HG03280 (cell line): Measurements from ENCODE around the gene CTPS2.
"Not testable (repeated sequence)": the region's sequence is repeated elsewhere in the genome, so short reads cannot be mapped to it uniquely, and the experiment has no call there.

Experiments
- ATAC-seq: cut with Tn5 transposase; IDR thresholded peaks from one replicate; pipeline ENCODE4 v1.9.1; 2021; ENCODE audit warnings: mild to moderate bottlenecking, moderate library complexity; ENCODE audit not compliant: unreplicated experiment

The CTPS2 gene

DNA sequence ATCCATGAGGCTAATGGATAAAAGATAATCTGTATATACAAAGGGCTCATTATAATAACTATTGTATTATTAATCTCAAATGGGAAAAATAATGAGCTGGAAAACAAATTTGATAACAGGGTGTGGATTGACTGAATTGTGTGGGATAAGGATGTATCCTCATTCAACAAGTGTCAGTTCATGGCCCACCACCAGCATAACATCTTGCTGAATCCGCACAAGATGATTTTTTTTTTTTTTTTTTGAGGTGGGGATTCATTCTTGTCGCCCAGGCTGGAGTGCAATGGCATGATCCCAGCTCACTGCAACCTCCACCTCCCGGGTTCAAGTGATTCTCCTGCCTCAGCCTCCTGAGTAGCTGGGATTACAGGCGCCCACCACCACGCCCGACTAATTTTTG, 3.2 kb upstream of the CTPS2 start:
- not testable (repeated sequence) for ATAC-seq

DNA sequence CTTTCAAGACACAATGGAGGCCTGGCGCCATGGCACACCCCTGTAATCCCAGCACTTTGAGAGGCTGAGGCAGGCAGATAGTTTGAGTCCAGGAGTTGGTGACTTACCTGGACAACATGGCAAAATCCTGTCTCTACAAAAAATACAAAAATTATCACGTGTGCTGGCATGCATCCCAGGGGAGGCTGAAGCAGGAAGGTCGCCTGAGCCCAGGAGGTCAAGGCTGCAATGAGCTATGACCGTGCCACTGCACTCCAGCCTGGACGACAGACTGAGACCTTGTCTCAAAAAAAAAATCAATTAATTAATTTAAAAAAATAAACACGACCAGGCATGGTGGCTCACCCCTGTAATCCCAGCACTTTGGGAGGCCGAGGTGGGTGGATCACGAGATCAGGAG, 2.0 kb upstream of the CTPS2 start:
- ATAC-seq: no peak

DNA sequence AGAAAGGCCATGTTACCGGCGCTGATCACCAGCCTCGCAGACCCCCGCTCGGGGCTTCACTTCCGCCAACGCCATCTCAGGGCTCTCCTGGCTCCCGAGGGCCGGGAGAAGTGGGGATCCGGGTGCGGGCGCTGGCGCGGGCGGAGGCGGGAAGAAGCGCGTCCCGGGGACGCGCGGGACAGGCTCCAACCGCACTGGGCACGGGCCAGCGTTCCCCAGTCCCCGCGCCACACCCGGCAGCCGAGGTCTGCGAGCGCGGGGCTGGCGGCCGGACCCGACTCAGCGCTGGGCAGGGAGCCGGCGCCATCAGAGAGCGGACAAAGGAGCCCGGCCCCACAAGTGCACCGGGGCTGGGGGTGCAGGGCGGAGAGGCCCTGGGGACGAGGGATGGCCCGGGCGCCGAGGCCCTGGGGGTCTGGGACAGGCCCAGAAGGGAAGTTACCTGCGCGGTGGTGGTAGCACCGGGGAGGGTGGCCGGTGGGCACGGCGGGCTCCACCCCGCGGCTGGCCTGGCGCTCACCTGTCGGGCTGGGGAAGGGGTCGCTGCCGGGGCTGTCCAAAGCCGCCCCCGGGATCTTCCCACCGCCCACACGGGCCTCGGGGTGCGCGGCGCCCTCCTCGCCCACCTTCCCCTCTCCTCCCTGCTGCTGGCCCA, 449 bp downstream of the CTPS2 start:
- ATAC-seq: peak; percentile 33

DNA sequence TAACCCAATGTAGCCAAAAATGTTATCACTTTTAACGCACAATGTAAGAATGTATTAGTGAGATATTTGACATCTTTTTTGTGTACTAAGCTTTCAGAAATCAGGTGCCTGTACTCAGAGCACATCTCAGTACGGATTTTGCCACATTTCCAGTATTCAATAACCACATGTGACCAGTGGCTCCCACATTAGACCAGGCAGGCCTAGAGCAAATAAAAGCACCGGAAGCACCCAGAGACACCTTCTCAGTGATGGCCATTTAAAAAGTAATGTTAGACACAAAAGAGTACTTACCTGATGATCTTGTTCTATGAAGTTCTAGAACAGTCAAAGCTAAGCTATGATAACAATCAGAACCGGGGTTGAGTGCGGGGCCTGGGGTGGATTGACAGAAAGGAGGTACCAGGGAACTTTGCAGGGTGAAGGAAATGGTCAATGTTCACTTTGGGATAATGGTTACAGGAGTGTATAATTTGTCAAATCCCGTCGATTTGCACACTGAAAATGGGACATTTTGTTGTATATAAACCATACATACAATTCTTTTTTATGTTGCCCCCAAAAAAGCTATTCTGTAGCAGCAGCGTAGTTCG, 1.2 kb downstream of the CTPS2 start:
- ATAC-seq: no peak

DNA sequence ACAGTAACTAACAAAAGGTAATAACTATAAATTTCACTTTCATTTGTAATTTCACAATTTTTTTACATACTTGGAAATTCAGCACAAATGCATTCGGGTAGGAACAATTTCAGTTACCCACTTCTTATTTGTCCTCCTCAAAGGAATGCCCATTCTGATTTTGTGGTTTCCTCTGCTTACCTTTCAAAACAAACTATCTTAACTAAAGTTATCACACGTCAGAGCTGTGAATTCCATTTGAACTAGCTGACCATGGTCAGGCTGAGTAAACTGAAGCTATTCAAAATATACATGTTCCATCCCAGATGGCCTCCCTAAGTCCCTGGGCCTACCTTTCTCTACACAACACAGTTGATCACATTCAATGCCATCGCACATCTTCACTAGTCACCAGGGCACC, 4.5 kb downstream of the CTPS2 start:
- ATAC-seq: no peak

DNA sequence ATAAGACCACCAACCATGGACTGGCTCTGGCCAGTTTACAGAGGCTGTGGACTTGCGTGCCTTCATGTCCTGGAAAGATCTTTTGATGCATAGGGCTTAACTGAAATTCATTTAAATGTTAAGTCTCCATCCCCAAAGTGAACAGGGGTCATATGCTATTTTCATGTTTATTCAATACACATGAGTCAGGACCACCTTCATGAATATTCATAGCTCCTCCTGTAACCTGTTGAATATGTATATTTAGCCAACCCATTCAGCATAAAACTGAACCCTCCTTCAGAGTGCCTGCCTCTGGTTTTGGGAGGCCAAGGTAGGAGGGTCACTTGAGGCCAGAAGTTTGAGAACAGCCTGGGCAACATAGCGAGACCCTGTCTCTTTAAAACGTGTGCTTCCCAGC, 7.1 kb downstream of the CTPS2 start:
- no peak for ATAC-seq

DNA sequence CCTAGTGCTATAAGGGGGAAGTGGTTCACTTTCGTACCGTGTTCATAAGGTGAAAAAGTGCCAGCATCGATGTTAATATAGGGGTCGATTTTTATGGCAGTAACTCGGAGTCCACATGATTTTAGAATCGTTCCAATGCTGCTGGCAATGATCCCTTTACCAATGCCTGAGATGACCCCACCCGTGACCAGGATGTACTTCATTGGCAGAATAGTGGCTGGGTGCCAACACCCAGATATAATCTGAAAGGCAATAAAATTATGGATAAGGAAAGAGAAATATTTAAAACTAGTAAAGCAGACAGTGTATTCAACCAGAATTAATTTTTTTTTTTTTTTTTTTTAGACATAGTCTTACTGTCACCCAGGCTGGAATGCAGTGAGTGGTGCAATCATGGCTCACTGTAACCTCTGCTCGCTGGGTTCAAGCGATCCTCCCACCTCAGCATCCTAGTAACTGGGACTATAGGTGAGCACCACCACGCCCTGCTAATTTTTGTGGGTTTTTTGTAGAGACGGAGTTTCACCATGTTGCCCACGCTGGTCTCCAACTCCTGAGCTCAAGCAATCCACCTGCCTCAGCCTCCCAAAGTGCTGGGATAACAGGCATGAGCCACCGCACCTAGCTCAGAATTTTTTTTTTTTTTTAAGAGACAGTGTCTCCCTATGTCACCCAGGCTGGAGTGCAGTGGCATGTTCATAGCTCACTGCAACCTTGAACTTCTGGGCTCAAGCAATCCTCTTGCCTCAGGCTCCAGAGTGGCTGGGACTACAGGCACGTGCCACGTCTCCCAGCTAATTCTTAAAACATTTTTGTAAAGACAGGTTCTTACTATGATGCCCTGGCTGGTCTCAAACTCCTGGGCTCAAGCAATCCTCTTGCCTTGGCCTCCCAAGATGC, 9.5 kb downstream of the CTPS2 start:
- ATAC-seq: no peak

DNA sequence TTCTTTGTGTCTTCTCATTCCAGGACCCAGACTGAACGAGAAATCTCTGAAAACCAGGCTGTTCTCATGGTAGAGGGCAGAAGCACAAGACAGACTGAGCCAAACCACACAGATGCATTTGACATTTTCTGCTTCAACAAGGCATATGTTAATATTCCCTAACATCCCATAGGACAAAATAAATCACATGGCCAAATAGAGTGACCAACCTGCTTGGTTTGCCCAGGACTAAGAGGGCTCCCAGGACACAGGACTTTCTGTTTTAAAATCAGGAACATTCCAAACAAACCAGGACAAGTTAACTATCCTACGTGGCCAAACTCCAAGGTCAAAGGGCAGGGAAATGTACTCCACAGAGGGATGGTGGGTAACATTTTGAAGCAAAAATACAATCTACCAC, 11.7 kb downstream of the CTPS2 start:
- ATAC-seq: no peak

DNA sequence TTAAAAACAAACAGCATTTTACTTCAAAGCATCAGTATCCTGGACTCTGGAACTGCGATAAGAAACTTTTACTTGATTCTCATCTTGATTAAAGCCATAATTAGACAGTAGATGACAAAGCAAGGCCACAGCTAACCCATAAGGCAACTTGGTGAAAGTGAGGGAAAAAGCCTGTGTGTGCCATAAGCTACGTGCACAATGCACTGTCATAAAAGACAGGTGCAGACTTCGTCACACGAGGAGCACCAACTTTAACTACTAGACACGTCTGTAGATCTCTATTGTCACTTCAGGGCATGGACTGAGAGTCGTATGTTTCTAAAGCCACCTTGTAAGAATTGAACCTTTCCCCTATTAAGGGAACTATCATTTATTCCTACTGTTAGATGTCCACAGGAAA, 13.1 kb downstream of the CTPS2 start:
- ATAC-seq: no peak

DNA sequence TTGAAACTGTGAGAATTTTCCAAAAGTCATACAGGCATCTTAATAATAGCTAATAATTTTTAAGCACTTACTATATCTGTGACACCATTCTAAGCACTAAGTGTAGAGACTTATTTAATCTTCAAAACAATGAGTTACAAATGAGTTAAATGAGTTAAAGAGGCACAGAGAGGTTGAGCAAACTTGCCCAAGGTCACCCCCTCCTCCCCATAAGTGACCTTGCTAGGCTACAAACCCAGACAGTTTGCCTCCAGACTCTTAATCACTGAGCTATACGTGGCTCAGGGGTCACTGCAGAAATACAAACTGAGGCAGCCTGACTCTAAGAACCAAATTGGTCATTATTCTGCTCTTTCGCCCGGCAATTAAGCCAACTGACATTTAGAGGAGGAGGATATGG, 15.5 kb downstream of the CTPS2 start:
- ATAC-seq: no peak

DNA sequence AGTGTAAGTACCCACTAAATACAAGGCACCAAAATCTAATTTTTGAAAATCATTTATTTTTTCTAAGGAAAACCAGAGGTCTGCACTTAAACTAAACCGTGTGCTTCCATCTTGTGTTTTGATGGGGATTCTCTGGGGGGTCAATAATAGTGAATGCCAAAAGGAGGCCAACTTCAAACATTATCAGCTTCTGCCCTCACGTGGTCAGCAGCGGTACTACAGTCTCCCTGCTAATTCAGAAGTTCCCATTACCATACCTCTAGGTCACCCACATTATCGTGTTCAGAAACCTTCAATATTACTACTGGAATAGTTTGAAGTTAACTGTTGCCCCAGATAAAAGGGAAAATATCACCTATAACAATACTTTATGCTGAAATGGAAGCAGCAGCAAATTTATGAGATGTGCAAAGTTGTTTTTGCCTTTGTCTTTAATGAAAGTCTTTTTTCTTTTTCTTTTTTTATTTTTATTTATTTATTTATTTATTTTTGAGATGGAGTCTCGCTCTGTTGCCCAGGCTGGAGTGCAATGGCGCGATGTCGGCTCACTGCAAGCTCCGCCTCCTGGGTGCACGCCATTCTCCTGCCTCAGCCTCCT, 17.3 kb downstream of the CTPS2 start:
- no peak for ATAC-seq

DNA sequence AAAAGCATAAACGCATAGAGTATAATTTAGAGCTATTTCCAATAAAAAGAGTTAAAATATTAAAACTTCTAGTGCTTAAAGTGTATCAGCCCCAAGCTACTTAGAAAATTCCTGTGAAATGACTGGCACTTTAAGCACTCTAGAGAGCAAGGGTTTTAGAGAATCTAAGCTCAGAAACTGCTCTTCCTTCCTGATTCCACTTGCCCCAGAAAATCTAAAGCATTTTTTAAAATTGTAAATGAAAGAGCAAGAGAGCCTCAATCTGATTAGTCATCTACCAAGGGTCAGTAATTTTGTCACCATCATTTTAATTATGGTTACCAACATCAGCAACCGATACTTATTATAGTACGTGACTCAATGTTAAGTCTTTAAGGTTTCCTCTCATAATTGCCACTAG, 25.0 kb downstream of the CTPS2 start:
- no peak for ATAC-seq

DNA sequence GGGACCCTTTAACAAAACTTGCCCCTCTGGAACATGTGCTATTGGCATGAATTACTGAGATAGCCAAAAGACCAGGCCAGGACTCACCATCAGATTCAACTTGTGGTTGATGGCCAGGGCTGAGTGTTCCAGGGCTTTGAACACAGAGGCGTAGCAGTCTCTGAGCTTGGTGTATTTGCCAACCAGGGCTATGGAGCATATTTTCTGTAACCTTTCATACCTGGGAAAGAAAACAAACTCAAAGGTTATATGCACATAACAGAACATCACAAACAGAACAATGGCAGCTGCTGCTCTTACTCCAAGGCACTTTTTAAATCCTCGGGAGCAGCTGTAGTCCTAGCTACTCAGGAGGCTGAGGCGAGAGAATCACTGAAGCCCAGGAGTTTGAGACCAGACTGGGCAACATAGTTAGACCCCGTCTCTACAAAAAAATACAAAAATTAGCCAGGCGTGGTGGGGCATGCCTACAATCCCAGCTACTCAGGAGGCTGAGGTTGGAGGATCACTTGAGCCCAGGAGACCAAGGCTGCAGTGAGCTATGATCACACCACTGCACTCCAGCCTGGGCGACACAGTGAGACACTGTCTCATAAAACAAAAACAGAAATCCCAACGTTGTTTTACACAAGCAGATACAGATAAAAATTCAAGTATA, 29.3 kb downstream of the CTPS2 start:
- no peak for ATAC-seq

DNA sequence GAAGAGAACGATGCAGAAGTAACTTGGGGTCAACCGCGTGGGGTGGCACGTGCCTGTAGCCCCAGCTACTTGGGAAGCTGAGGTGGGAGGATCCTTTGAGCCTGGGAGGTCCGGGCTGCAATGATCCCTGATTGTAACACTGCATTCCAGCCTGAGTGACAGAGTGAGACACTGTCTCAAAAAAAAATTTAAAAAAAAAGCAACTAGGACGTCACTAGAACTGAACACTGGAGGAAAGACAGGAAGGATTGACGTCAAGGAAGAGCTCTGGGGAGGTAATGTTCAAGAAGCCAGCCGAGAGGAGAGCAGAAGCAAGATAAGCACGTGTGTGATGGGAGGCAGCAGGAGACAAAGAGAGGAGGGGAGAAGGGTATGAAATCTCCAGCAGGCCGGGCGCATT, 33.8 kb downstream of the CTPS2 start:
- no peak for ATAC-seq

DNA sequence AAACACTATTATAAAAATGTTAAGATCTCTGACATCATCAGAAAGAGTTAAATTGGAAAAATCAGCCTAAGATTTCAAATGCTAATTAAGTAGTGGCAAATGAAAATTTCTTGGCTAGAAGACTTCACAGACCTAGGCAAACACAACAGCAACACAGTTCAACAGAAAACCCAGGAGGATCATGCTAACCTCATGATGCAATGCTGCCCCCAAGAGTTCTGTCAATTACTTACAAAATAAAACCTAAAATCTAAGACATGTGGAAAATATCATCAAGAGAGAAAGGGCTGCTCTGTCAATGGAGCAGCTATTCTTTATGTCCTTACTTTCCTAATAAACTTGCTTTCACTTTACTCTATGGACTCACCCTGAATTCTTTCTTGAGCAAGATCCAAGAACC, 41.5 kb downstream of the CTPS2 start:
- no peak for ATAC-seq

DNA sequence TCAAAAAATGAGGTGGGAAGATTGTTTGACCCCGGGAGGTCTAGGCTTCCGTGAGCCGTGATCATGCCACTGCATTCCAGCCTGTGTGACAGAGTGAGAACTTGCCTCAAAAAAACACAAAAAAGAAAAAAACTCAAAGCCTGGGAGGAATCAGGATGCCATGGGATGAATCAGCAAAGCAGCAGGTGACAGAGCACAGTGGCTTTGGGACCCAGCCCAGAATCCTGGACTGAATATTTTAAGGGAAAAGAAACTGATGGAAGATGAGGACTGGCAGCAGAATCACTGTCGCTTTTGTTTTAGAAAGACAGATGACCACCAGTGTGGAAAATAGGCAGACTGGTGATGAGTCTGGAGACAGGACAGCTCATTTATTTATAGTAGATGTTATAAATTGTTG, 45.9 kb downstream of the CTPS2 start:
- ATAC-seq: no peak

DNA sequence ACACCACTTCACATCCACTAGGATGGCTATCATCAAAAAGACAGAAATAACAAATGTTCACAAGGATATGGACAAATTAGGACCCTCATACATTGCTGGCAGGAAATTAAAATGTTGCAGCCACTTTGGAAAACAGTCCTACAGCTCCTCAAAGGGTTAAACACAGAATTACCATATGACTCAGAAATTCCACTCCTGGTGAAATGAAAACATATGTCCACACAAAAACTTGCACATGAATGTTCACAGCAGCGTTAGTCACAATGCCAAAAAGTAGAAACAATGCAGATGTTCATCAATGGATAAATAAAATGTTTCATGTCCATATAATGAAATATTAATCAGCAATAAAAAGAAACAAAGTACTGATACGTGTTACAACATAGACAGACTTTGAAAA, 47.4 kb downstream of the CTPS2 start:
- no peak for ATAC-seq

DNA sequence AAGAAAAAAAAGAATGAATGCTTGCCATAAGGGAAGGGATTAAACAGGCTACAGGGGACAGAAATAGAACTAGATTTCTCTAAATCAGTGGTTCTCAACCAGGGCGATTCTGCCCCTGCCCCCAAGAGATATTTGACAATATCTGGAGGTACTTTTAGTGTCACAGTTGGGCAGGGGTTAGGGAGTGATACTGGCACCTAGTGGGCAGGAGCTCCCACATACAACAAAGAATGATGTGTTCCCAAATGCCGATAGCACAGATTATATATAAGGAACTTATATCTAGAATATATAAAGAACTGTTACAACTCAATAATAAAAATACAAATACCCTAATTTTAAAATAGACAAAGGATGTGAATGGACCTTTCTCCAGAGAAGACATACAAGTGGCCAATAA, 47.8 kb downstream of the CTPS2 start:
- no peak for ATAC-seq

DNA sequence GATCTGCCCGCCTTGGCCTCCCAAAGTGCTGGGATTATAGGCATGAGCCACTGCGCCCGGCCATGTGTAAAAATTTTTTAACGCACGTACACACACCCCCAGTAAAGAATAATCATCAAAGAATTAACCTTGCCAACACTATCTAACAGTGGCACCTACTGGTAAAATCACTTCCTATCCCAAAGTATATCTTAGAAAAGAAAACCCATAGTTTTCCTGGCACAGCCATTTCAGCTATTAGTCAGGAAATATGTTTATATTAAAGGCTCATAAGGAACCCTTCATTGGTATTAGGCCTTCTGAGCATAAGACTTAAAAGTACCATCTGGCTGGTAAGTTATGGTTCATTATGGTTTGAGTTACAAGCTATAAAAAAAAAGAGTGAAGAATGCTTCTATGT, 48.4 kb downstream of the CTPS2 start:
- no peak for ATAC-seq

DNA sequence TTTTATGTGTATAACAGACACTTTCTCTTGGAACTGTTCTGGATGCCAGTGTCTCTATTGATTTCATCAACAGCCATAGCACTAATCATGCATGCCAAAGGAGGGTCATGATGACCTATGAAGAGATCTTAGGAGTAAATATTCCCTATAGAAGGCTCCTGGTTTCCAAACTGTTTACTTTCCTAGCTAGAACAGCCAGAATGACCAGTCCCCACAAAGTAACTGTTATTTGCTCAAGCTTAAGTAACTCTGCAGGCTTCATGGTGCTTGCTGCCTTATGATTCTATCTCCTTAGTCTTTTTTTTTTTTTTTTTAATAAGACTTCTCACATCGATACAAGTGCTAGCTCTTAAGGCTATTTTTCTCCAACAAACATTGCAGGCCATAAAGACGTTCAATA, 50.1 kb downstream of the CTPS2 start:
- no peak for ATAC-seq

DNA sequence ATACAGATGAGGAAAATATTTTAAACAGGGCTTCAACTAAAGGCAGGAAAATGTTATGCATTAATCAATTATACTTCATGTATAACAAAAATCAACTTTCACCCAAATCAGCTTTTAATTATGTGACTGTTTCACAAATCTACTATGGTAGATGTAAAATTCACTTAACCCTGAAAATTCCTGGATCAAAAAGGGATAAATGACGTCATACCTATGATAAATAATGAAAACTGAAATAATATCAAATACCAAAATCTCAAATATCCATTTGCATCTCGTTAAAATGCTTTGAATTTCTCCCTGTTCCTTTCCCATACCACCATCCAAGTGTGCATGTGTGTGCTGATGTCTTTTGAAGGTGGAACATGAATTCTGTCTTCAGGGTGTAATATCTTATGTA, 51.0 kb downstream of the CTPS2 start:
- no peak for ATAC-seq
